NCI-H446 treated with DMSO at 0.1 percent for 48 hours (cell line): ENCODE measurements around the gene ANKRD12.
"Not testable (repeated sequence)": the region's sequence is repeated elsewhere in the genome, so short reads cannot be mapped to it uniquely, and the experiment has no call there.

Experiments
- DNase-seq: peaks from one replicate; lab custom pipeline; 2025; lab: John Stamatoyannopoulos, UW

The ANKRD12 gene

DNA sequence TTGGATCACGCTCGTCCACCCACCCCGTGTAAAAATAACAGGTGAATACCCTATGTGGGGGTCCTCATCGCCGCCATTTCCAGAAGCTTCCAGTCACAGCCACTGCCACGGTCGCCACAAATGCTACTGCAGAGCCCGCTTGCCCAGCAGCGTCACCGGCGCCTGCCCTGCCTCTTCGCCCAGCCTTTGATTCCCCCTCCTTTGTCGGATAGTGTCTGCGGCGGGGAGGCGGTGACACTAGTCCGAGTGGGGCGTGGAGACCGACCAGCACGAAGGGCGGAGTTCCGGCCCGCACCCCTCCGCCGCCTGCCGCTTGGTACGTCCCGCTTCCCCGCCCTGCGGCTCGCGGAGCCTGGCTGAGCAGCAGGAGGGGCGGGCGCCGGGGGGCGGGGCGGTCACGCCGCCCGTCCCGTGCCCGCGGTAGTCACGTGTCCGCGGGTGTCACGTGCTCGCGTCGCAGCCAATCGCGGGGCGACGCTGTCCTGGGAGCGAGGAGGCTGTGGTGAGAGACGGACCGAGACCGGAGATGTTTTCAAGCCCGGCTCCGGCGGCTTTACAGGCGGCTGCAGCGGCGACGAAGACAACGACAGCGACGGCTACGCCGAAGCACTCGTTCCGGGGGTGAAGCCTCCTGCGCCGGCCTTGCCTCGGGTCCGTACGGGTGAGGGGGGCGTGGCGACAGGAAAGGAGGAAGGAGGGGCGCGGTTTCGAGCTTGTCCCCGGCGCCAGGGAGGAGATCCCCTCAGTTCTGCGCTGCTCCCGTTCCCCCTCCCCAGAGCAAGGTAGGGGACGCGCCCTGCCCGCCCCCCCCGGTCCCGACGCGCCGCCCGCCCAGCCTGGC lies at the start of gene ANKRD12:
ANKRD12 (plus strand) TSS at position 467 of the 841 bp plus-strand sequence. CDS start 45,652 bp downstream, outside the sequence.
- peak; percentile 94 for DNase-seq

DNA sequence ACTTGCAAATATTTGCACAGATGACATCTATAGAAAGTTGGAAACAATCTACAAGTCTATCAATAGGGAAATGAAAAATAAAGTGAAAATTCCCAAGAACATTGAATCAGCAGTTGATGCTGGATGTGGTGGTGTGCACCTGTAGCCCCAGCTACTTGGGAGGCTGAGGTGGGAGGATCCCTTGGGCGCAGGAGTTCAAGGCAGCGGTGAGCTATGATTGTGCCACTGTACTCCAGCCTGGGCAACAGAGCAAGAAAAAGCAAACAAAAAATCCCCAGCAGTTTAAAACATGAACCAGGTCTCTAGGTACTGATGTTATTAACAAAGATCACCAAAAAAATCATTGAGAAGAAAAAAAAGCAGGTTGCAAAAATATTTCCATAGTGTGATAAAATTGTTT lies 49.4 kb upstream of the ANKRD12 start:
- no peak for DNase-seq

- DNase-seq = no peak
Measured at GRCh38 chr18:9088252-9088651, 48.3 kb upstream of the ANKRD12 start.

DNA sequence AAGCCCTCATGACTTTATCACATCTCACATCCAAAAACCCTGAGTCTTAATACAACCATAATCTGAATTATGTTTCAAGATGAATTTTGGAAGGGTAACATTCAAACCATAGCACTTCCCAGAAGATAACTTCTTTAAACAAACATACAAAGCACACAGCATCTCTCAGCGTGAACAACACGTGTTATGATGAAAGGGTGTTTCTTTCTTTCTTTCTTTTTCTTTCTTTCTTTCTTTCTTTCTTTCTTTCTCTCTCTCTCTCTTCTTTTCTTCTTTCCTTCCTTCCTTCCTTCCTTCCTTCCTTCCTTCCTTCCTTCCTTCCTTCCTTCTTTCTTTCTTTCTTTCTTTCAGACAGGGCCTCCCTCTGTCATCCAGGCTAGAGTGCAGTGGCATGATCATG lies 47.9 kb upstream of the ANKRD12 start:
- not testable (repeated sequence) for DNase-seq

- DNase-seq = no peak
Measured at GRCh38 chr18:9090578-9090977, 46.0 kb upstream of the ANKRD12 start.

DNA sequence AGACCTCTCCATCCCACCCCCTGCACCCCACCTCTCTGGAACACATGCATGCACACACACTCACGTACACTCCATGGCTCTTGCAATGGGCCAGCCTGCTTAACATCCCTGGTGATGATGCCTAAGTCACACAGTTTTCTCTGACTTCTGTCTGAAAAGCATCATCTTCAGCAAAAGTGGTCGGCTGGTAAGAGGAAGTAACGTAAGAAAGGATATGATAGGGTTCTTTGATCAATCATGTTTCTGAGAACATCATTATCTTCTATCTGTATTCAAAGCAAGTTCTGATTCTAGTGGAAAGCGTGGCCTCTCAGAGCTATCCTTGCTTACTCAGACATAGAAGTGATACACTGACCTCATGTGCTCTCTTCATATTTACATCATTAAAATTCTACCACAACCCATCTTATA lies 45.5 kb upstream of the ANKRD12 start:
- no peak for DNase-seq

DNA sequence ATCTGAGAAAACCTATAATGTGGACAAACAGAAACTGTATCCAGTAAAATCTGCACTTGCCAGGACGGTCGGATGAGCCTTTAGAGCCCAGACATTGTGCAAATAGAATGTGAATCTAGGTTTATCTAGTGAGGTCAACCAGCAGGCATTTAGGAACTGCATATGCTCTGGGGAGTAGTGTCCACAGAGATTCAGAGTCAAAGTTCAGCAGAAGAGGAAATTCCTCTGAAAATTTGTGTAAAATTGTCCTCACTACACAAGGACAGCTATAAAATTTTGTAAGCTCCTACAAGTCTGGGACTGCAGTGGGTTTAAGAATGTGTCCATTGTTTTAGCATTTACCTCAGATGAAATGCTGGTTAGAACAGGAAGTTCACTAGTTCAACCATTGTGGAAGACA lies 43.9 kb upstream of the ANKRD12 start:
- no peak for DNase-seq

DNA sequence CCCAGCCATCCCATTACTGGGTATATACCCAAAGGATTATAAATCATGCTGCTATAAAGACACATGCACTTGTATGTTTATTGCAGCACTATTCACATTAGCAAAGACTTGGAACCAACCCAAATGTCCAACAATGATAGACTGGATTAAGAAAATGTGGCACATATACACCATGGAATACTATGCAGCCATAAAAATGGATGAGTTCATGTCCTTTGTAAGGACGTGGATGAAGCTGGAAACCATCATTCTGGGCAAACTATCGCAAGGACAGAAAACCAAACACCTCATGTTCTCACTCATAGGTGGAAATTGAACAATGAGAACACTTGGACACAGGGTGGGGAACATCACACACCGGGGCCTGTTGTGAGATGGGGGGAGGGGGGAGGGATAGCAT lies 43.5 kb upstream of the ANKRD12 start:
- DNase-seq = not testable (repeated sequence)

GRCh38 chr18:9094307-9095226 lies 42.0 kb upstream of the ANKRD12 start:
- no peak for DNase-seq

DNA sequence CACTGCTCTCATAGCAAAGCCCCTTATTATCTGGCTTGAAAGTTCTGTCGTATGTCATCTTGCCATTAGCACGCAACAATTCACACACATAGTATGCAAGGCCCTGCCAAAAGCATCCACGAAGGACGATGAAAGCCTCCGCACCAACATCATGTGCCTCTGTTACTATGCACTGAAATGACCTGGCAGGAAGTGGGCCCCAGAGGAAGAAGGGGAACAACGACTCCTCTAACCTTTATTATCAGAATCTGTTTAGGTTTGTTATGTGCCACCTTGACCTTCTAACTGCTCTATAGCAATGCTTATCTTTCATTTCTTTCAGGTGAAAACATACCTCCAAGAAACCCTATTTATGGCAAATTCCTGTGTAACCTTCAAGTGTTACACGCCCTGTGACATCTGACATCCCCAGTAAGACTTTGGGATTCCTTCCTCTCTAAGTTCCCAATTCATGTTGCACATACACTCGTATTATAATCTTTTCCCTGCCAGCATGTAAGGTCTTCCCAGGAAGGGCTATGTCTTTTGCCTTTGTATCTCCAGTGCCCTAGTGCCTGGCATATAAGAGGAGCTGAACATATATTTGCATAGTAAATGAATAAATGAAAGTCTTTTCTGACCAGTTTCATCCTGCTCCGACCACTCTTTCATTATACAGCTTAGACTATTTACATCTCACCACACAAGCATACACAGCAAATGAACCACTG lies 41.1 kb upstream of the ANKRD12 start:
- DNase-seq = no peak

GRCh38 chr18:9096007-9096371 lies 40.6 kb upstream of the ANKRD12 start:
- no peak for DNase-seq

DNA sequence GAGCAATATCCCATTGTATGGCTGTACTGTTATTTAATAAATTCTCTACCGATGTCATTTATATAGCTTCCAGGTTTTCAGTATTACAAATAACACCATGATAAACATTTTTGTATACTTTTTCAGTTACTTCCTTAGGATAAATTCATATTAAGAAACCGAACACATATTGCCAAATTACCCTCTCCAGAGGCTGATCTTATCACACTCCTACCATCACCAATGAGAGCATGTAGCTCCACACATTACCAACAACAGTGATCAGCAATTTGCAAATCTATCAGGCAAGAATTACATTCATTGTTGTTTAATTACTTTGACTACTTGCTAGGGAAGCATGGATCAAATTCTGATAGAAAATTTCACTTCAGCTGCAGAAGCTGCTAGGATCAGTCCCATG lies 39.9 kb upstream of the ANKRD12 start:
- no peak for DNase-seq

GRCh38 chr18:9097349-9097748 lies 39.2 kb upstream of the ANKRD12 start:
- DNase-seq = no peak

DNA sequence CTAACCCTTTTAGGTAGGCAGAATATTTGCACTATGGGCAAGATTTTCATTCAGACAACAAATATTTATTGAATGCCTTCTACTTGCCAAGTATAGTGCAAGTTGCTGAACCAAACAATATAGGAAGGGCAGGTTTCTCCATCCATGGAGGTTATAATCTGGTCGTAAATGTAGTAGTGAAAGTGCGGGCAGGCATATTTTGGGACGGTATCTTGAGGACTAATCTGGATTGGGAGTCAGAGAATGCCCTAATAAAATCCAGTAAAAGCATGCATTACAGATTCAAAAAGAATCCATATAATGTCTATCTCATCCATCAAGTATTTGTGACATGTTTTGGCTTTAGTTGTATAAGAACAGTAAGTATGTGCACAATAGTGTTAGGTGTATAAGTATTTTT lies 35.8 kb upstream of the ANKRD12 start:
- DNase-seq = no peak

- no peak for DNase-seq
Measured at GRCh38 chr18:9101730-9102507, 34.7 kb upstream of the ANKRD12 start.

DNA sequence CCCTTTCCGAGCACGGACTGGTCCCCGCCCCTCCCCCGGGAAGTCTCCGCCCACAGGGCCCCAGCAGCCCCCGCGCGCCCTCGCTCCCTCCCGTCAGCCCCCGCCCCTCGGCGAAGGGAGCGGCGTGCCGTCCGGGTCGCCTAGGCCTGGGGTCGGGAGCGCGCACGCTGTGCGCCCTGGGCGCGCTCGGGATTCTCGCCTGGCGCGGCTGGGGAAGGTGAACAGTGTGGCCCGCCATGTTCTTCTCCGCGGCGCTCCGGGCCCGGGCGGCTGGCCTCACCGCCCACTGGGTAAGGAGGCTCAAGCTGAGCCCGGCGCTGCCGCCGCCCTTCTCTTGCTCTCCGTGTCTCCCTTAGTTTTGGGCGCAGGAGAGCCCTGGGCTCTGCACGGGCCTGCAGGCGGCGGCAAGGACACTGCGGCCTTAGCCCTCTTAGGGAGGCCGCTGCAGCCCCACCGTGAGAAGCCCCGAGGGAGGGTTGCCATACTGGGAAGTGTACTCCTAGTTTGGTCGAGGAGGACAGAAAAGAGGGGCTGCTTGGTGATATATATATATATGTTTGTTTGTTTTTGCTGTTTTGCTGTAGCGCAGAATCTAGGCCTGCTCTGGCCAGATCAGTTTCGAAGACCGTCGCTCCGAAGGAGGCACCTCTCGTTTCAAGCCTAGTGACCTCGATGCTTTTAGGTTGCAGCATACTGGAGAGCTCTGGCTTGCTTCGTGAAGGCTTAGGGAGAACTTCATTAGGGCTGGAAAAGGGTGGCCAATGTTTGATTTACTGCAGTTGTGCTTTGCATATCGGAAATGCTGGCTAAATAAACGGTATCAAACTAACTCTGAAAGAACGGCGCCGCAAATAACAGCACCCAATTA lies 33.8 kb upstream of the ANKRD12 start, which contains the start of gene NDUFV2:
NDUFV2 (plus strand) TSS at position 192 of the 868 bp plus-strand sequence; CDS start at position 237, 45 bp downstream.
- DNase-seq = peak; percentile 84

GRCh38 chr18:9103376-9103873 lies 33.2 kb upstream of the ANKRD12 start:
- no peak for DNase-seq

DNA sequence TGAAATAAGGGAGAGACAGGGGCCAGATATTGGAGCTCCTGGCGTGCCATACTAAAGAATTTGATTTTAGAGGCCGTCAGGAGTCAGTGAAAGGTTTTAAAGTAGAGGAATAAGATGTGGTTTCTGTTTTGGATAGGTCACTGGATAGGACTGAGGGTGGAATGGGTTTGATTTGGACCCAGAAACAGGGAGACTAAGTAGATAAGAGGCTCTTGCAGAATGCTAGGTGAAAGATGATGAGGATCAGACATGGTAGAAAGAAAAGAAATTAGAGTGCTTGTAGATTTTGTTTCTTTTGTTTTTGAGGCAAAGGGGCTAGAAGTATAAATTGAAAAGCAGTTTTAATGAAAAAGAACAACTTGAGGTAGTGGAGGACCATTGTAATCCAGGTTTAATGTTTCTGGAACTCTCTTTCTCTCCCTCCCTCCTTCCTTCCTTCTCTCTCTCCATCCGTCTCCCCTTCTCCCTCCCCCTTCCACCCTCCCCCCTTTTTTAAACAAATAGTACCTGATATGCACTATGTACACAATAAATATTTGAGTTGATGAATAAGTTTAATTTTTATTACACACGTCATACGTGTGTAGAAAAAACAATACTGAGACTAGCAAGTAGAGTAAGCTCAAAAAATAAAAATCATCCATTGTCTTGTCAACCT lies 32.2 kb upstream of the ANKRD12 start:
- no peak for DNase-seq

- no peak for DNase-seq
Measured at GRCh38 chr18:9105420-9105819, 31.2 kb upstream of the ANKRD12 start.

GRCh38 chr18:9106094-9106493 lies 30.5 kb upstream of the ANKRD12 start:
- DNase-seq = no peak
